Measurements from ENCODE around the gene ARHGEF33. TPM values are rescaled to one million over a fixed set of nuclear protein-coding genes. Genes with fewer than 3 reads are reported as not detected.

ARHGEF33 gene
- polyA plus RNA-seq, 1 of the 3 experiments (the other 2 are of a cell fraction), result 0.25 TPM

GRCh38 chr2:38911191-38911590 is 21.5 kb downstream of the ARHGEF33 start (continued):
- TF ChIP-seq IRF3 (IDR thresholded peaks at IDR 0.05; ENCODE audit: low read depth, low read length) (no peak), RFX5 (IDR thresholded peaks at IDR 0.05; ENCODE audit: low read length) (no peak), USF2 (IDR thresholded peaks at IDR 0.05; ENCODE audit: borderline replicate concordance, low read depth, low read length) (no peak)

GRCh38 chr2:38912619-38913018 is 22.9 kb downstream of the ARHGEF33 start:
- Histone ChIP-seq H3K36me3 (replicated peaks in 1 of 2; ENCODE audit: control insufficient read depth in 1 of 2, insufficient read depth in 2 of 2, low read length in 1 of 2) (no peaks in the 10 kb centered on the region), H3K4me3 (ENCODE audit: low read depth in 2 of 2, low read length in 1 of 2) (no peak overlapping the region), H4K20me1 (ENCODE audit: insufficient read depth) (no peaks in the 10 kb centered on the region), H3K4me2 (no peak overlapping the region), H3K9ac (no peak overlapping the region), H3K9me2 (no peaks in the 10 kb centered on the region), H3F3A (replicated peaks; ENCODE audit: insufficient read depth) (no peaks in the 10 kb centered on the region), H3K27me3 (ENCODE audit: insufficient read depth) (no peaks in the 10 kb centered on the region), H3K79me2 (ENCODE audit: insufficient read depth) (no peaks in the 10 kb centered on the region), H3K27ac (ENCODE audit: low read depth in 2 of 2, low read length in 1 of 2) (no peak overlapping the region), H3K9me3 (no peaks in the 10 kb centered on the region), H3K4me1 (ENCODE audit: control insufficient read depth in 1 of 2, insufficient read depth in 2 of 2, low read depth in 1 of 2, low read length in 1 of 2) (peaks cover 0 to 13% of the 10 kb centered on the region in 2 experiments; a peak in 1 of 4 replicates), H2AFZ (ENCODE audit: low read depth) (no peak overlapping the region)
- WGBS (ENCODE audit: low lambda C conversion rate), result 8% methylated on average over 1 of the region's 1 CpG
- no peak for DNase-seq
- ChIA-PET CTCF (interaction anchor here (1.4 kb wide), 1 partner anchor 317 kb away, joined by 5 read pairs; no protein-coding TSS in a partner anchor), POLR2A (no interaction called here)
- TF ChIP-seq SIN3A (IDR thresholded peaks at IDR 0.05; ENCODE audit: borderline replicate concordance, low read depth, low read length), result no peak
- TF ChIP-seq IRF3 (IDR thresholded peaks at IDR 0.05; ENCODE audit: low read depth, low read length), result no peak
- no peak for TF ChIP-seq CHD2 (IDR thresholded peaks at IDR 0.05; ENCODE audit: low read length, partially characterized antibody)
- no peak for TF ChIP-seq FOSL2 (IDR thresholded peaks at IDR 0.05; ENCODE audit: borderline replicate concordance, low read depth)
- TF ChIP-seq GABPA (IDR thresholded peaks at IDR 0.05; ENCODE audit: low read depth), result no peak
- TF ChIP-seq NRF1 (IDR thresholded peaks at IDR 0.05; ENCODE audit: low read depth, low read length), result no peak
- no peak for TF ChIP-seq EP300 (IDR thresholded peaks at IDR 0.05; ENCODE audit: borderline replicate concordance in 1 of 2, low read depth in 1 of 2, low read length in 1 of 2)

GRCh38 chr2:38922389-38922788 is 32.7 kb downstream of the ARHGEF33 start:
- Histone ChIP-seq H3K4me1 (ENCODE audit: control insufficient read depth in 1 of 2, insufficient read depth in 2 of 2, low read depth in 1 of 2, low read length in 1 of 2) (no peaks in the 10 kb centered on the region; a peak in 1 of 4 replicates), H3K9ac (no peak overlapping the region), H3K9me2 (no peaks in the 10 kb centered on the region), H3F3A (replicated peaks; ENCODE audit: insufficient read depth) (no peaks in the 10 kb centered on the region), H3K4me3 (ENCODE audit: low read depth in 2 of 2, low read length in 1 of 2) (no peak overlapping the region), H2AFZ (ENCODE audit: low read depth) (no peak overlapping the region), H3K4me2 (no peak overlapping the region), H3K27me3 (ENCODE audit: insufficient read depth) (no peaks in the 10 kb centered on the region), H3K27ac (ENCODE audit: low read depth in 2 of 2, low read length in 1 of 2) (no peak overlapping the region), H4K20me1 (ENCODE audit: insufficient read depth) (no peaks in the 10 kb centered on the region), H3K9me3 (no peaks in the 10 kb centered on the region), H3K79me2 (ENCODE audit: insufficient read depth) (no peaks in the 10 kb centered on the region), H3K36me3 (replicated peaks in 1 of 2; ENCODE audit: control insufficient read depth in 1 of 2, insufficient read depth in 2 of 2, low read length in 1 of 2) (no peaks in the 10 kb centered on the region)
- DNase-seq, result no peak
- ChIA-PET POLR2A (no interaction called here), CTCF (interaction anchor here (1.0 to 2.3 kb wide), 3 partner anchors 20 to 306 kb away, joined by 3 to 10 read pairs (median 3); no protein-coding TSS in a partner anchor)
- 74% methylated on average over 4 of the region's 4 CpGs for WGBS (ENCODE audit: low lambda C conversion rate)
- TF ChIP-seq YY1 (IDR thresholded peaks at IDR 0.05; ENCODE audit: low read depth) (no peak), PBX3 (IDR thresholded peaks at IDR 0.05) (no peak), MXI1 (IDR thresholded peaks at IDR 0.05; ENCODE audit: low read depth, low read length) (no peak), FOXJ3 (CRISPR knock-in tag; IDR thresholded peaks at IDR 0.05) (no peak)

All from SK-N-SH (cell line).